Heart left ventricle (tissue), 13 donors: Measurements from ENCODE around the gene MAGI2.

Experiments used
- POLR2A ChIP-seq, 2 donors: fragments of 450-650 bp; IDR thresholded peaks; one replicate each; pipeline ENCODE4 v1.6.1; 2017; ENCODE audit warnings: antibody characterized with exemption in 2 of 2, mild to moderate bottlenecking in 2 of 2, moderate library complexity in 2 of 2
- TF ChIP-seq, protein P1 (sequence below), 12 donors: fragments of 200-600 bp; sonication (generic) in 4 of 12; IDR thresholded peaks; one replicate each; pipeline versions ENCODE4 v1.5.0 to v1.8.0; 2018 to 2022; ENCODE audit warnings: antibody characterized with exemption in 12 of 12, mild to moderate bottlenecking in 5 of 12
- donor health status: ischemic (EF 13 %, LVEDD 7.1; RV severe dilation, severe dysfunction).
- donor health status: DM: no; HTN: yes; CAD: no.
- donor health status: DM: no; HTN: no; CAD: no.
- donor health status: ischemic (EF 25% LVEDD 6.9; RV normal size, moderate dysfunction).
- donor health status: ischemic (EF 25% LVEDD 5.7; RV mildly dilated, moderate dysfunction).
- donor health status: ischemic (EF 35%, LVEDD 5.7; RV mildly dilated, moderate dysfunction).
- donor health status: nonischemic (EF 11% LVEDD 7.7; RV severe dilation, severe dysfunction).
- donor health status: DM: yes; HTN: yes; CAD: no.
- donor health status: PGD.
- donor health status: ischemic (EF 29% LVEDD 5.4; RV normal size, mild dysfunction).
- donor health status: nonischemic (EF 23%, LVEDD 6.1; RV moderate dilation, normal function).

DNA sequence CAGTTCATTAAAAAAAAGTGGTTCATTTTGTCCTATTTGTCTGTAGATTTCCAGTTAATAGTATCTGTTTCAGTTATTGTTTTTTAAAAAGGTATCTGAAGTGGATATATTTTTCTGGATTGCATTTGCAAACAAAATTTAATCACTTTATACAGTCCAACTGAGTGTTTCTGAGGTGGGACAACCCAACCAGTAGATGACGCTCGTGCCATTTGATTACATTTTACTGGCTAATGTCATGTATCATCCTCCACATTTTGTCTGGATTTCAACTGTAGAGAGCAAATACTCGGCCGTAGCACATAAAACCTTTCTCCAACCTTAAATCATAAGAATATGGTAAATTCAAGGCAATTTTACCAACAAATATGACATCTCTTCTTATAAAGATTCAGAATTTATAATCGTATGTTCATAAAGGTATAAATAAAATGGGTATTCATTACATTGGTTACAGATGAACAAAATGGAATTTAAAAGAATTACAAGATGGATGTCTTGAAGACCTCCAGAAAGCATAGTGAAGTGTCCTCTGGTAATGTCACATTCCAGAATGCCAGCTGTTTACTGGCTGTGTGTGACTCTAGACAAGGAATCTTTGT lies 865.9 kb downstream of the MAGI2 start:
- TF ChIP-seq, protein P1, sequence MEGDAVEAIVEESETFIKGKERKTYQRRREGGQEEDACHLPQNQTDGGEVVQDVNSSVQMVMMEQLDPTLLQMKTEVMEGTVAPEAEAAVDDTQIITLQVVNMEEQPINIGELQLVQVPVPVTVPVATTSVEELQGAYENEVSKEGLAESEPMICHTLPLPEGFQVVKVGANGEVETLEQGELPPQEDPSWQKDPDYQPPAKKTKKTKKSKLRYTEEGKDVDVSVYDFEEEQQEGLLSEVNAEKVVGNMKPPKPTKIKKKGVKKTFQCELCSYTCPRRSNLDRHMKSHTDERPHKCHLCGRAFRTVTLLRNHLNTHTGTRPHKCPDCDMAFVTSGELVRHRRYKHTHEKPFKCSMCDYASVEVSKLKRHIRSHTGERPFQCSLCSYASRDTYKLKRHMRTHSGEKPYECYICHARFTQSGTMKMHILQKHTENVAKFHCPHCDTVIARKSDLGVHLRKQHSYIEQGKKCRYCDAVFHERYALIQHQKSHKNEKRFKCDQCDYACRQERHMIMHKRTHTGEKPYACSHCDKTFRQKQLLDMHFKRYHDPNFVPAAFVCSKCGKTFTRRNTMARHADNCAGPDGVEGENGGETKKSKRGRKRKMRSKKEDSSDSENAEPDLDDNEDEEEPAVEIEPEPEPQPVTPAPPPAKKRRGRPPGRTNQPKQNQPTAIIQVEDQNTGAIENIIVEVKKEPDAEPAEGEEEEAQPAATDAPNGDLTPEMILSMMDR (IDR thresholded peaks at IDR 0.05): peak in 5 of 12 donors; percentile 15 to 24 (median 22)
- TF ChIP-seq POLR2A (IDR thresholded peaks at IDR 0.05): no peak
